ENCODE measurements around the gene PIP4P1. TPM values are rescaled to one million over a fixed set of nuclear protein-coding genes. Genes with fewer than 3 reads are reported as not detected.

Gene PIP4P1
- total RNA-seq, 6 experiments from 2014 or later, result 7.0 to 13.8 (median 11.4) TPM

DNA sequence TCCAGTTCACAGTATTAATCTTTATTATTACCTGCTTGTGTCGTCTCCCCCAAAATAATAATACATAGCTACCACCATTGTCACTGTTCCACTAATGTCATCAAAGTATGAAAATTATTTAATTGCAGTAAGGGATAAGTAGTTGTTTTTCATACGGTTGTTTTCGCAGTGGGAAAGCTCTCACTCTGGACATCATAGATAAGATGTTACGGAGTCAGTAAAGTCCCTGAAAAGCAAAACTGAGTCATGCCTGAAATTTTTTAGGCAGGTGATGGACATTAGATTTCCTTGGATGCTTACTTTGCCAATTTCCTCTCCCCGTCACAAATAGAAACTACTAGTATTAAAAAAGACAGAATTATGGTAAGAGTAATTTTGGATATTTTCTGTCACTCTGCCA is 21.1 kb upstream of the PIP4P1 start:
- H3K36me3 ChIP-seq, result no peaks in the 10 kb centered on the region
- H3K9me3 ChIP-seq, result no peaks in the 10 kb centered on the region
- intact Hi-C loops (cut with DNase I), result no loop called here
- peaks cover 0 to 8% (median 2%) of the 10 kb centered on the region in 4 donors for H3K4me1 ChIP-seq
- 86% methylated on average over 5 of the region's 5 CpGs for WGBS (ENCODE audit: insufficient coverage, low coverage, low lambda C conversion rate, missing lambda C conversion rate)
- TF ChIP-seq, protein P1, sequence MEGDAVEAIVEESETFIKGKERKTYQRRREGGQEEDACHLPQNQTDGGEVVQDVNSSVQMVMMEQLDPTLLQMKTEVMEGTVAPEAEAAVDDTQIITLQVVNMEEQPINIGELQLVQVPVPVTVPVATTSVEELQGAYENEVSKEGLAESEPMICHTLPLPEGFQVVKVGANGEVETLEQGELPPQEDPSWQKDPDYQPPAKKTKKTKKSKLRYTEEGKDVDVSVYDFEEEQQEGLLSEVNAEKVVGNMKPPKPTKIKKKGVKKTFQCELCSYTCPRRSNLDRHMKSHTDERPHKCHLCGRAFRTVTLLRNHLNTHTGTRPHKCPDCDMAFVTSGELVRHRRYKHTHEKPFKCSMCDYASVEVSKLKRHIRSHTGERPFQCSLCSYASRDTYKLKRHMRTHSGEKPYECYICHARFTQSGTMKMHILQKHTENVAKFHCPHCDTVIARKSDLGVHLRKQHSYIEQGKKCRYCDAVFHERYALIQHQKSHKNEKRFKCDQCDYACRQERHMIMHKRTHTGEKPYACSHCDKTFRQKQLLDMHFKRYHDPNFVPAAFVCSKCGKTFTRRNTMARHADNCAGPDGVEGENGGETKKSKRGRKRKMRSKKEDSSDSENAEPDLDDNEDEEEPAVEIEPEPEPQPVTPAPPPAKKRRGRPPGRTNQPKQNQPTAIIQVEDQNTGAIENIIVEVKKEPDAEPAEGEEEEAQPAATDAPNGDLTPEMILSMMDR (IDR thresholded peaks at IDR 0.05), result no peak
- TF ChIP-seq POLR2A (IDR thresholded peaks at IDR 0.05), result no peak
- no peak overlapping the region for H3K4me3 ChIP-seq
- no peak overlapping the region for H3K27ac ChIP-seq
- DNase-seq (no peak), ATAC-seq (no peak)
- H3K27me3 ChIP-seq, result no peaks in the 10 kb centered on the region

DNA sequence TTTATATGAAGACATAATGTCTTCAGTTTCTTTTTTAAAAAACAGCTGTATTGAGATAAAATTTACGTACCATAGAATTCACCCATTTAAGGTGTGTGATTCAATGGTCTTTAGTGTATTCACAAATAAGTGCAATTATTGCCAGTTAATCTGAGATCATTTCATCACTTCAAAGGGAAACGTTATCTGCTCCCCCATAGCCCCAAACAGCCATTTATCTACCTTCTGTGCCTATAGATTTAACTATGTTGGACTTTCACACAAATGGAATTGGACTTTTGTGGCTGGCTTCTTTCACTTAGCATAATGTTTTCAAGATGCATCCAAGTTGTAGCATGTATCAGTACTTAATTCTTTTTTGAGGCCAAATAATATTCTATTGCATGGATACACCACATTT is 17.7 kb upstream of the PIP4P1 start:
- WGBS (ENCODE audit: insufficient coverage, low coverage, low lambda C conversion rate, missing lambda C conversion rate), result 93% methylated on average over 2 of the region's 2 CpGs
- DNase-seq, result no peak
- no peak for TF ChIP-seq POLR2A (IDR thresholded peaks at IDR 0.05)
- TF ChIP-seq, protein P1 (IDR thresholded peaks at IDR 0.05), result no peak
- H3K27ac ChIP-seq, result no peak overlapping the region
- peaks cover 0 to 32% (median 14%) of the 10 kb centered on the region in 4 donors for H3K36me3 ChIP-seq
- H3K27me3 ChIP-seq, result no peaks in the 10 kb centered on the region
- no peak overlapping the region for H3K4me3 ChIP-seq
- ATAC-seq, result no peak
- no peaks in the 10 kb centered on the region for H3K9me3 ChIP-seq
- H3K4me1 ChIP-seq, result peaks cover 0 to 16% (median 2%) of the 10 kb centered on the region in 4 donors
- intact Hi-C loops (cut with DNase I), result no loop called here

DNA sequence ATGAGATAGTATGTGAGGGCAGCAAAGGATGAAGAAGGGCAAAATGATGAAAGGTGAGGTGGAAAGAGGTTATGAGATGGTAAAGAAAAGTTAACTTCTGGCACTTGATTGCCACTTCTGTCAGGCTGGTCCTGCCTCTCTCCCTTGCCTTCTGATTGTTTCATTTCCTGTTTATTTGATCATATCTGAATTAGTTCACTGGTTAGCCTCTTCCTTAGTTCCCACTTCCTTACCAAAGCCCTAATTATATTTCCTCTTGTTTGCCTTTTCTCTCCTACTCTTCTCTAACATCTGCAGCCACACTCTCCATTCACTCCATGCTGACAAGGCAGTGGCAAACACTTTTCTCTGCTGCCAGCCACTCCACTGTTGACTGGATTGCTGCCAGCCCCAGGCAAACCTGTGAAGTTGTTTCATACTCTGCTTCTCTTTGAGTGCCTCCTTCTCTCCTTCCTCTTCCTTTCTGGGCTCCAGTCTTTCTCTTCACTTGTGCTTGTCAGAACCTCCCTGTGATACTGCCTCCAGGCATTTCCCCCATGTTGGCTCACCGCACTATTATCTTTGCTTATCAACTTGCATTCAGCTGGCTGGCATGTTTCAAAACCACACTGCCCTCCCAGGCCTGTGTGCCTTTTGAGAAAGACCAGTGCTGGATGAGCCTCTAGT is 16.1 kb upstream of the PIP4P1 start:
- no peaks in the 10 kb centered on the region for H3K9me3 ChIP-seq
- H3K4me1 ChIP-seq, result peaks cover 0 to 30% (median 6%) of the 10 kb centered on the region in 4 donors
- no peak for TF ChIP-seq POLR2A (IDR thresholded peaks at IDR 0.05)
- TF ChIP-seq, protein P1 (IDR thresholded peaks at IDR 0.05), result no peak
- ATAC-seq, result peak; percentile 38 to 68 (median 54)
- no peak overlapping the region for H3K4me3 ChIP-seq
- peak overlapping the region in 2 of 3 donors; percentile 20 to 24 for H3K27ac ChIP-seq
- intact Hi-C loops (cut with DNase I), result no loop called here
- H3K36me3 ChIP-seq, result peaks cover 0 to 36% (median 15%) of the 10 kb centered on the region in 4 donors
- DNase-seq, result peak; percentile 47 to 75 (median 64)
- no peaks in the 10 kb centered on the region for H3K27me3 ChIP-seq
- 23% methylated on average over 1 of the region's 1 CpG for WGBS (ENCODE audit: insufficient coverage, low coverage, low lambda C conversion rate, missing lambda C conversion rate)

- Histone ChIP-seq H3K36me3 (peaks cover 0 to 36% (median 15%) of the 10 kb centered on the region in 4 donors), H3K4me3 (no peak overlapping the region), H3K9me3 (no peaks in the 10 kb centered on the region), H3K27me3 (no peaks in the 10 kb centered on the region), H3K27ac (peak overlapping the region in 1 of 3 donors; percentile 20), H3K4me1 (peaks cover 0 to 35% (median 9%) of the 10 kb centered on the region in 4 donors)
- WGBS (ENCODE audit: insufficient coverage, low coverage, low lambda C conversion rate, missing lambda C conversion rate), result 55% methylated on average over 5 of the region's 5 CpGs
- intact Hi-C loops (cut with DNase I), result no loop called here
- ATAC-seq (no peak), DNase-seq (no peak)
- no peak for TF ChIP-seq POLR2A (IDR thresholded peaks at IDR 0.05)
- TF ChIP-seq, protein P1 (IDR thresholded peaks at IDR 0.05), result no peak
Measured at GRCh38 chr14:20476776-20477175, 15.5 kb upstream of the PIP4P1 start.
